Measurements from ENCODE around the gene R3HDML.

- TF ChIP-seq CTCF (IDR thresholded peaks at IDR 0.05): no peak
- TF ChIP-seq POLR2AphosphoS5 (IDR thresholded peaks at IDR 0.05): no peak
- TF ChIP-seq EP300 (IDR thresholded peaks at IDR 0.05): no peak
Observed at GRCh38 chr20:44350567-44350966, 13.7 kb downstream of the R3HDML start.
